Measurements from ENCODE around the gene CCDC30.

The CCDC30 gene

DNA sequence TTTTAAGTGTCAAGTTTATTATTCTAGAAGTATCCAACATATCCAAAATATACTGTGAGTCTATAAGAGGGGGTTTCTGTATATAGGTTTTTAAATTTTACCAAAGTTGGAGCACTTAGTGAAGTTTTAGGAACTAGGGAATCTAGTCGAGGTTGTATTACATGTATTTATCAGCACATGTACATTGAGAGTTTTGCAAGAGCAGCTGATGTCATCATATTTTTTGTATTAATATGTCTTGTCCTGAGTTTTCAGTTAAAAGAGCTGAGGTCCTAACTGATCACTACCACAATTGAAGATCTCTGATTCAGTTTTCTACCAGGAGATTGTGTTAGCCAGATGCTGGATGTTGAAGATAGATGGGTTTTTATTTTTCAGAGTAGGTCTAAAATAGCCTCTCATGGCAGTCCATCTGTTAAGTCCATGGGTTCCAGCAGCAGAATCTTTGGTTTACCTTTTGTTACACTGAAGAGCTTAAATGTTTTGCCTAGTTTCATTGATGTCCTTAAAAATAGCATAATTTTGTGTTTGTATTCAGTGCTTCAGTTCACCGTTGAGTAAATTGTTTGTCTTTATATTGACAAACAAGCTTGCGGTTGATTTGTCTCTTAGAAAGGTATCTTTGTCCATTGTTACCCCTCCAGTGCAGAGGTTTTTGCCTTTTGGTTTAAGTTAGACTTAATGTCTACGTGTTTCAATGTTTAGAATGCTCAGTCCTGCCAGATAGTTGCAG is 235.2 kb downstream of the CCDC30 start:
- no peak for FAIRE-seq

GRCh38 chr1:42700006-42700405 is 236.9 kb downstream of the CCDC30 start:
- no peak for FAIRE-seq

GRCh38 chr1:42703888-42704464 is 240.9 kb downstream of the CCDC30 start:
- no peak for FAIRE-seq
